ENCODE measurements around the gene GRPR.

DNA sequence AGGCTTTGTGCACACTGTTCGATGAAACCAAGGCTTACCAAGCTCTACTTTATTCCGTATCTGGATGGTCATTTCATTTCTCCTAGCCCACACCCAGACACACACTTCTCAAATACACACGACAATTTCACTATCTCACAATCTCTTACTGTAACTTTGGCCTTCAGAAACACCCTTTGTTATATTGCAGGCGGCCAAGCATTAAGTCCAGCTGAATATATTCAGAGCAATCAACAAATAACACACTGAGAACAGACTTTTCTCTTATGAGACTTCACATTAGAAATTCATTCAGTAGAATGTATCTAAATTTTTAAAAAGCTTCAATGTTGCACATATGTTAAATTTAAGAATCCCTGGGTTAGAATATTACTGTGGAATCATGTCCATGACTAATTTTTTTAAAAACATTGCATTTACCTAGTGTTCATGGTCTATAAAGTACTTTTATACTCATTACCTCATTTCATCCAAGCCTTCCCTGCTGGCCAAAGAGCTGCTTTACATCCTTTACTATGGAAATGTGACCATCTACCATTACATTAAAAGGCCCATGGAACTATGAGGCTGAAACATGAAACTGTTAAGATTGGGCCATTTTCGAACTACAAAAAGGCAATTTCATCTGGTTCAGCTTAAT is 33.4 kb downstream of the GRPR start:
- TF ChIP-seq, protein P1, sequence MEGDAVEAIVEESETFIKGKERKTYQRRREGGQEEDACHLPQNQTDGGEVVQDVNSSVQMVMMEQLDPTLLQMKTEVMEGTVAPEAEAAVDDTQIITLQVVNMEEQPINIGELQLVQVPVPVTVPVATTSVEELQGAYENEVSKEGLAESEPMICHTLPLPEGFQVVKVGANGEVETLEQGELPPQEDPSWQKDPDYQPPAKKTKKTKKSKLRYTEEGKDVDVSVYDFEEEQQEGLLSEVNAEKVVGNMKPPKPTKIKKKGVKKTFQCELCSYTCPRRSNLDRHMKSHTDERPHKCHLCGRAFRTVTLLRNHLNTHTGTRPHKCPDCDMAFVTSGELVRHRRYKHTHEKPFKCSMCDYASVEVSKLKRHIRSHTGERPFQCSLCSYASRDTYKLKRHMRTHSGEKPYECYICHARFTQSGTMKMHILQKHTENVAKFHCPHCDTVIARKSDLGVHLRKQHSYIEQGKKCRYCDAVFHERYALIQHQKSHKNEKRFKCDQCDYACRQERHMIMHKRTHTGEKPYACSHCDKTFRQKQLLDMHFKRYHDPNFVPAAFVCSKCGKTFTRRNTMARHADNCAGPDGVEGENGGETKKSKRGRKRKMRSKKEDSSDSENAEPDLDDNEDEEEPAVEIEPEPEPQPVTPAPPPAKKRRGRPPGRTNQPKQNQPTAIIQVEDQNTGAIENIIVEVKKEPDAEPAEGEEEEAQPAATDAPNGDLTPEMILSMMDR (IDR thresholded peaks at IDR 0.05): no peak
- no peak for TF ChIP-seq POLR2A (IDR thresholded peaks at IDR 0.05)
